ENCODE results near the gene IL3. TPM values are rescaled to one million over a fixed set of nuclear protein-coding genes. Genes with fewer than 3 reads are reported as not detected.

The IL3 gene
- total and polyA plus RNA-seq, 2 experiments from 2014 or later, result not detected

DNA sequence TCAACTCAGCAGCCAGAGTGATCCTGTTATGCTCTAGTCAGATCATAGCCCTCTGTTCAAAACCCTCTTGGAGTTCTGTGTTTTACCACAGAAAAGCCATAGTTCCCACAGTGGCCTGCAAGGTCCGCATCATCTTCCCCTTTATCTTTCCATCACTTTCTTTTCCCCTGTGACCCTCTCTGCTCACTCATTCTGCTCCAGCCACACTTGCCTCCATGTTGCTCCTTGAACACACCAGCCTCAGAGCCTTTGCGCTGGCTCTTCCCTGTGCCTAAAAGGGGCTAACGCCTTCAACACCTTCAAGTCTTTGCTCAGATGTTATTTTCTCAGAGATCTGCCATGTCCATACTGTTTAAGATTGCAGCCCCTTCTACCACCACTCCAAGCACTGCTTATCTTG, 39.5 kb downstream of the IL3 start:
- no peaks in the 10 kb centered on the region for H3K27me3 Mint-ChIP-seq (ENCODE audit: insufficient read depth, low read depth, poor library complexity)
- DNase-seq (ENCODE audit: low spot score) (no peak), ATAC-seq (no peak)
- H3K4me3 Mint-ChIP-seq, result no peak overlapping the region
- H3K4me2 ChIP-seq, result no peak overlapping the region
- no peak overlapping the region for H3K4me3 ChIP-seq
- no peaks in the 10 kb centered on the region for H3F3A ChIP-seq (replicated peaks; ENCODE audit: low read depth)
- no peaks in the 10 kb centered on the region for H3K4me1 Mint-ChIP-seq
- no peak overlapping the region for H2AFZ ChIP-seq
- H4K20me1 ChIP-seq (replicated peaks; ENCODE audit: insufficient read depth), result no peaks in the 10 kb centered on the region
- H3K9me2 ChIP-seq (ENCODE audit: insufficient read depth), result no peaks in the 10 kb centered on the region
- H3K36me3 ChIP-seq (ENCODE audit: insufficient read depth), result no peaks in the 10 kb centered on the region
- H3K79me2 ChIP-seq (replicated peaks; ENCODE audit: insufficient read depth), result no peaks in the 10 kb centered on the region
- H3K36me3 Mint-ChIP-seq (ENCODE audit: low read depth), result no peaks in the 10 kb centered on the region
- H3K9me3 Mint-ChIP-seq, result no peaks in the 10 kb centered on the region
- H3K4me1 ChIP-seq (ENCODE audit: insufficient read depth), result no peaks in the 10 kb centered on the region
- H3K27ac Mint-ChIP-seq, result no peak overlapping the region
- TF ChIP-seq ETS1 (IDR thresholded peaks at IDR 0.05) (no peak), ZNF114 (CRISPR knock-in tag; IDR thresholded peaks at IDR 0.05) (no peak)
- H3K27me3 ChIP-seq (ENCODE audit: insufficient read depth), result no peaks in the 10 kb centered on the region
- H3K27ac ChIP-seq (ENCODE audit: low read depth), result no peak overlapping the region

DNA sequence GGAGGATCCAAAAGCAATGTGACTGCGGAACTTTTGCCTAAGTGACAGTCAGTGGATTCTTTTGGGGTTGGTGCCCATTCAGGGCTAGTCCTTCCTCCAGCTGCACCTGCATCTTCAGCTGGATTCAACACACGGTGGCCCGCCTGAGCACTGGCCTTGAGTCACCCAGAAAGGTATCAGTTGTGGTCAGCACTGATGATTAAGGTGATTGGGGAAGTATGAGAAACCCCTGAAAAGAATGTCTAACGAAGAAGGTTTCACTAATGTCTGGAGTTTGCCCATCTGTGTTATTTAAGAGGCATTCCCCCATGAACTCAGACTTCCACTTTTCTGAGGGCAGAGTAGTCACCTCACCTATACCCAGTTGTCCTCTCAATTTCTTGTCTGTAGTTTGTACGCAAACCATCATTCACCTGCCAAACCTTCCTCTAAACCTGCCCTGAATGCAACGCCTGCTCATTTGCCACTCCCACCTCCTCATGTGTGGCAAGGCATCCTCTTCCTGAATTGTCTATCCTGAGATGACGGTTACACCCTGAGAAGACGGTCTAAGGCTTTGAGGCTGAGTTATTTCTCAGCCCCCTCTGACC, 40.3 kb downstream of the IL3 start:
- H3K4me3 Mint-ChIP-seq, result no peak overlapping the region
- Histone ChIP-seq H3F3A (replicated peaks; ENCODE audit: low read depth) (no peaks in the 10 kb centered on the region), H3K36me3 (ENCODE audit: insufficient read depth) (no peaks in the 10 kb centered on the region), H4K20me1 (replicated peaks; ENCODE audit: insufficient read depth) (no peaks in the 10 kb centered on the region), H3K9me2 (ENCODE audit: insufficient read depth) (no peaks in the 10 kb centered on the region), H3K4me2 (no peak overlapping the region), H3K79me2 (replicated peaks; ENCODE audit: insufficient read depth) (no peaks in the 10 kb centered on the region), H3K4me3 (no peak overlapping the region), H3K27me3 (ENCODE audit: insufficient read depth) (no peaks in the 10 kb centered on the region), H3K4me1 (ENCODE audit: insufficient read depth) (no peaks in the 10 kb centered on the region), H3K27ac (ENCODE audit: low read depth) (no peak overlapping the region), H2AFZ (no peak overlapping the region)
- ATAC-seq, result no peak
- no peaks in the 10 kb centered on the region for H3K27me3 Mint-ChIP-seq (ENCODE audit: insufficient read depth, low read depth, poor library complexity)
- H3K4me1 Mint-ChIP-seq, result no peaks in the 10 kb centered on the region
- H3K27ac Mint-ChIP-seq, result no peak overlapping the region
- H3K36me3 Mint-ChIP-seq (ENCODE audit: low read depth), result no peaks in the 10 kb centered on the region
- no peaks in the 10 kb centered on the region for H3K9me3 Mint-ChIP-seq
- no peak for DNase-seq (ENCODE audit: low spot score)
- TF ChIP-seq JUNB (IDR thresholded peaks at IDR 0.05; ENCODE audit: unreplicated experiment), result no peak
- TF ChIP-seq ZNF114 (CRISPR knock-in tag; IDR thresholded peaks at IDR 0.05), result no peak
- no peak for TF ChIP-seq POLR2AphosphoS5 (IDR thresholded peaks at IDR 0.05; ENCODE audit: low read depth)
- no peak for TF ChIP-seq EZH2phosphoT487 (IDR thresholded peaks at IDR 0.05; ENCODE audit: unreplicated experiment)
- TF ChIP-seq NANOG (IDR thresholded peaks at IDR 0.05; ENCODE audit: borderline replicate concordance), result no peak
- TF ChIP-seq, protein P1, sequence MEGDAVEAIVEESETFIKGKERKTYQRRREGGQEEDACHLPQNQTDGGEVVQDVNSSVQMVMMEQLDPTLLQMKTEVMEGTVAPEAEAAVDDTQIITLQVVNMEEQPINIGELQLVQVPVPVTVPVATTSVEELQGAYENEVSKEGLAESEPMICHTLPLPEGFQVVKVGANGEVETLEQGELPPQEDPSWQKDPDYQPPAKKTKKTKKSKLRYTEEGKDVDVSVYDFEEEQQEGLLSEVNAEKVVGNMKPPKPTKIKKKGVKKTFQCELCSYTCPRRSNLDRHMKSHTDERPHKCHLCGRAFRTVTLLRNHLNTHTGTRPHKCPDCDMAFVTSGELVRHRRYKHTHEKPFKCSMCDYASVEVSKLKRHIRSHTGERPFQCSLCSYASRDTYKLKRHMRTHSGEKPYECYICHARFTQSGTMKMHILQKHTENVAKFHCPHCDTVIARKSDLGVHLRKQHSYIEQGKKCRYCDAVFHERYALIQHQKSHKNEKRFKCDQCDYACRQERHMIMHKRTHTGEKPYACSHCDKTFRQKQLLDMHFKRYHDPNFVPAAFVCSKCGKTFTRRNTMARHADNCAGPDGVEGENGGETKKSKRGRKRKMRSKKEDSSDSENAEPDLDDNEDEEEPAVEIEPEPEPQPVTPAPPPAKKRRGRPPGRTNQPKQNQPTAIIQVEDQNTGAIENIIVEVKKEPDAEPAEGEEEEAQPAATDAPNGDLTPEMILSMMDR (conservative IDR thresholded peaks at IDR 0.05; ENCODE audit: low read depth in 2 of 2), result no peak
- TF ChIP-seq EZH2 (IDR thresholded peaks at IDR 0.05; ENCODE audit: low read depth, unreplicated experiment), result no peak
- no peak for TF ChIP-seq CREB1 (CRISPR knock-in tag; IDR thresholded peaks at IDR 0.05; ENCODE audit: low read depth)
- no peak for TF ChIP-seq ZNF331 (CRISPR knock-in tag; IDR thresholded peaks at IDR 0.05; ENCODE audit: low read depth)
- TF ChIP-seq, protein P2, sequence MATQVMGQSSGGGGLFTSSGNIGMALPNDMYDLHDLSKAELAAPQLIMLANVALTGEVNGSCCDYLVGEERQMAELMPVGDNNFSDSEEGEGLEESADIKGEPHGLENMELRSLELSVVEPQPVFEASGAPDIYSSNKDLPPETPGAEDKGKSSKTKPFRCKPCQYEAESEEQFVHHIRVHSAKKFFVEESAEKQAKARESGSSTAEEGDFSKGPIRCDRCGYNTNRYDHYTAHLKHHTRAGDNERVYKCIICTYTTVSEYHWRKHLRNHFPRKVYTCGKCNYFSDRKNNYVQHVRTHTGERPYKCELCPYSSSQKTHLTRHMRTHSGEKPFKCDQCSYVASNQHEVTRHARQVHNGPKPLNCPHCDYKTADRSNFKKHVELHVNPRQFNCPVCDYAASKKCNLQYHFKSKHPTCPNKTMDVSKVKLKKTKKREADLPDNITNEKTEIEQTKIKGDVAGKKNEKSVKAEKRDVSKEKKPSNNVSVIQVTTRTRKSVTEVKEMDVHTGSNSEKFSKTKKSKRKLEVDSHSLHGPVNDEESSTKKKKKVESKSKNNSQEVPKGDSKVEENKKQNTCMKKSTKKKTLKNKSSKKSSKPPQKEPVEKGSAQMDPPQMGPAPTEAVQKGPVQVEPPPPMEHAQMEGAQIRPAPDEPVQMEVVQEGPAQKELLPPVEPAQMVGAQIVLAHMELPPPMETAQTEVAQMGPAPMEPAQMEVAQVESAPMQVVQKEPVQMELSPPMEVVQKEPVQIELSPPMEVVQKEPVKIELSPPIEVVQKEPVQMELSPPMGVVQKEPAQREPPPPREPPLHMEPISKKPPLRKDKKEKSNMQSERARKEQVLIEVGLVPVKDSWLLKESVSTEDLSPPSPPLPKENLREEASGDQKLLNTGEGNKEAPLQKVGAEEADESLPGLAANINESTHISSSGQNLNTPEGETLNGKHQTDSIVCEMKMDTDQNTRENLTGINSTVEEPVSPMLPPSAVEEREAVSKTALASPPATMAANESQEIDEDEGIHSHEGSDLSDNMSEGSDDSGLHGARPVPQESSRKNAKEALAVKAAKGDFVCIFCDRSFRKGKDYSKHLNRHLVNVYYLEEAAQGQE (IDR thresholded peaks at IDR 0.05; ENCODE audit: unreplicated experiment), result no peak

Measured in GM23338 (cell line).